Right kidney (tissue), 9 donors: ENCODE measurements around the gene WIZ.
"Not testable (repeated sequence)": the region's sequence is repeated elsewhere in the genome, so short reads cannot be mapped to it uniquely, and the experiment has no call there.

Experiments
- DNase-seq: peaks from one replicate; pipeline ENCODE4 v3.0.0-alpha.2; 2016
- long read RNA-seq, 8 donors: transcript quantifications; one replicate each; lab custom pipeline, GENCODE V29; 2026

Gene WIZ
- long read RNA-seq, donor 1, full-length matches to known transcripts: 1 of 1 reads
- long read RNA-seq, donor 1, partial matches to known transcripts: 0 of 1 reads
- long read RNA-seq, donor 1, other reads (novel, unspliced or antisense): 0 of 1 reads
- long read RNA-seq, donor 2, partial matches to known transcripts: 18 of 19 reads
- long read RNA-seq, donor 2, other reads (novel, unspliced or antisense): 0 of 19 reads
- long read RNA-seq, donor 3, partial matches to known transcripts: 12 of 12 reads
- long read RNA-seq, donor 3, other reads (novel, unspliced or antisense): 0 of 12 reads
- long read RNA-seq, donor 4, partial matches to known transcripts: 0 of 3 reads
- long read RNA-seq, donor 4, other reads (novel, unspliced or antisense): 0 of 3 reads
- long read RNA-seq, donor 5, partial matches to known transcripts: 0 of 10 reads
- long read RNA-seq, donor 5, other reads (novel, unspliced or antisense): 7 of 10 reads
- long read RNA-seq, donor 6, partial matches to known transcripts: 13 of 16 reads
- long read RNA-seq, donor 6, other reads (novel, unspliced or antisense): 0 of 16 reads
- long read RNA-seq, donor 7: 0 reads
- long read RNA-seq, donor 8, partial matches to known transcripts: 5 of 9 reads
- long read RNA-seq, donor 8, other reads (novel, unspliced or antisense): 0 of 9 reads

- peak; percentile 47 for DNase-seq
These were observed at the start of gene WIZ for GRCh38 chr19:15449620-15450527. Gene WIZ (minus strand): TSS chr19:15449956. CDS start chr19:15448307, 1,649 bp downstream.

GRCh38 chr19:15498910-15499309, 49.2 kb upstream of the WIZ start:
- DNase-seq: no peak

- DNase-seq: no peak
These were observed 48.6 kb upstream of the WIZ start for GRCh38 chr19:15498156-15498858.

GRCh38 chr19:15495151-15495550, 45.4 kb upstream of the WIZ start:
- DNase-seq: no peak

- DNase-seq: no peak
These were observed 38.9 kb upstream of the WIZ start for GRCh38 chr19:15488489-15489226.

GRCh38 chr19:15487038-15487437, 37.3 kb upstream of the WIZ start:
- DNase-seq: no peak

- DNase-seq: not testable (repeated sequence)
These were observed 36.0 kb upstream of the WIZ start for GRCh38 chr19:15485768-15486167.

GRCh38 chr19:15480996-15481395, 31.2 kb upstream of the WIZ start:
- not testable (repeated sequence) for DNase-seq

GRCh38 chr19:15479391-15480345, 29.9 kb upstream of the WIZ start, which contains the start of gene PGLYRP2:
Gene PGLYRP2 (minus strand): TSS chr19:15479501. CDS start chr19:15479371, 130 bp downstream.
- peak; percentile 4 for DNase-seq

- no peak for DNase-seq
These were observed 26.6 kb upstream of the WIZ start for GRCh38 chr19:15476325-15476724.

- no peak for DNase-seq
These were observed 25.9 kb upstream of the WIZ start for GRCh38 chr19:15475611-15476010.

GRCh38 chr19:15475169-15475568, 25.4 kb upstream of the WIZ start:
- no peak for DNase-seq

GRCh38 chr19:15473821-15474220, 24.1 kb upstream of the WIZ start:
- not testable (repeated sequence) for DNase-seq

GRCh38 chr19:15471639-15472101, 21.9 kb upstream of the WIZ start:
- DNase-seq: no peak

GRCh38 chr19:15469513-15470297, 19.9 kb upstream of the WIZ start:
- peak; percentile 19 for DNase-seq

GRCh38 chr19:15468675-15469512, 19.1 kb upstream of the WIZ start:
- no peak for DNase-seq

- DNase-seq: no peak
These were observed 18.0 kb upstream of the WIZ start for GRCh38 chr19:15467734-15468214.
